ENCODE data around the gene SLF1. TPM values are rescaled to one million over a fixed set of nuclear protein-coding genes. Genes with fewer than 3 reads are reported as not detected.

SLF1 gene
- total and polyA plus RNA-seq, 2 experiments from 2014 or later, result 6.3 to 10.6 TPM

DNA sequence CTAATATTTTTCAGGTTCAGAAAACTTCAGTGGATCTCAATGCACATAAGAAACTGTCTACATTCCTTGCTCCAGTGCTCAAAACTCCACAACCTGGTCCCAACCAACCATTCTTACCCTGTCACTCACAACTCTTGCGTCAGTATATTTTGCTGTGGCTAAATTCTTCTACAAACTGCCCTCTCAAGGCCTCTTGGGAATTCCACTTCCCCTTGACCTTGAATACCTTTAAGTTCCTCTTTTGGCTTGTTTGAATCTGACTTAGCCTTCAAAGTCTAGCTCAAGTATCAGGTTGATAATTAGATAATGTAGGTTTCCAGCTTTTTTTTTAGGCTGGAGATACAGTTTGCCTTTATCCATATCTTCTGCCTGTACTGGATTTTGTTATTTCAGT lies 128.3 kb downstream of the SLF1 start:
- TF ChIP-seq, protein P1, sequence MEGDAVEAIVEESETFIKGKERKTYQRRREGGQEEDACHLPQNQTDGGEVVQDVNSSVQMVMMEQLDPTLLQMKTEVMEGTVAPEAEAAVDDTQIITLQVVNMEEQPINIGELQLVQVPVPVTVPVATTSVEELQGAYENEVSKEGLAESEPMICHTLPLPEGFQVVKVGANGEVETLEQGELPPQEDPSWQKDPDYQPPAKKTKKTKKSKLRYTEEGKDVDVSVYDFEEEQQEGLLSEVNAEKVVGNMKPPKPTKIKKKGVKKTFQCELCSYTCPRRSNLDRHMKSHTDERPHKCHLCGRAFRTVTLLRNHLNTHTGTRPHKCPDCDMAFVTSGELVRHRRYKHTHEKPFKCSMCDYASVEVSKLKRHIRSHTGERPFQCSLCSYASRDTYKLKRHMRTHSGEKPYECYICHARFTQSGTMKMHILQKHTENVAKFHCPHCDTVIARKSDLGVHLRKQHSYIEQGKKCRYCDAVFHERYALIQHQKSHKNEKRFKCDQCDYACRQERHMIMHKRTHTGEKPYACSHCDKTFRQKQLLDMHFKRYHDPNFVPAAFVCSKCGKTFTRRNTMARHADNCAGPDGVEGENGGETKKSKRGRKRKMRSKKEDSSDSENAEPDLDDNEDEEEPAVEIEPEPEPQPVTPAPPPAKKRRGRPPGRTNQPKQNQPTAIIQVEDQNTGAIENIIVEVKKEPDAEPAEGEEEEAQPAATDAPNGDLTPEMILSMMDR (IDR thresholded peaks at IDR 0.05; ENCODE audit: low read depth, low read length), result no peak
- Histone ChIP-seq H3K4me1 (ENCODE audit: low read depth) (peaks cover 4% of the 10 kb centered on the region), H3K9me3 (ENCODE audit: low read depth) (no peaks in the 10 kb centered on the region), H3K27me3 (no peaks in the 10 kb centered on the region), H3K4me3 (no peak overlapping the region), H3K36me3 (no peaks in the 10 kb centered on the region), H3K27ac (no peak overlapping the region)
- DNase-seq (ENCODE audit: low read depth in 1 of 2, low spot score in 1 of 2), result peak; percentile 25 to 32

Other genes starting within 250 kb of the SLF1 start
- gene KIAA0825, start 65 bp upstream of the SLF1 start, total RNA-seq, result 1.8 and 2.1 TPM in 2 replicates
- 1.3 and 1.5 TPM in 2 replicates for gene KIAA0825, start 65 bp upstream of the SLF1 start, polyA plus RNA-seq